Ovary (tissue), 3 donors: ENCODE data around the gene BABAM2.

ENCODE experiments used
- POLR2A ChIP-seq: fragments of 450-650 bp; IDR thresholded peaks from one replicate; pipeline ENCODE4 v1.6.1; 2017; ENCODE audit warnings: antibody characterized with exemption, mild to moderate bottlenecking, moderate library complexity
- TF ChIP-seq, protein P1 (sequence below), 3 donors: fragments of 450-650 bp in 2 of 3; fragments of 200-600 bp in 1 of 3; IDR thresholded peaks; one replicate each; pipeline versions ENCODE4 v1.5.1 to v1.8.0; 2016 to 2022; ENCODE audit warnings: antibody characterized with exemption in 3 of 3, mild to moderate bottlenecking in 1 of 3
- donor health status: DM: no; HTN: no; CAD: no.

DNA sequence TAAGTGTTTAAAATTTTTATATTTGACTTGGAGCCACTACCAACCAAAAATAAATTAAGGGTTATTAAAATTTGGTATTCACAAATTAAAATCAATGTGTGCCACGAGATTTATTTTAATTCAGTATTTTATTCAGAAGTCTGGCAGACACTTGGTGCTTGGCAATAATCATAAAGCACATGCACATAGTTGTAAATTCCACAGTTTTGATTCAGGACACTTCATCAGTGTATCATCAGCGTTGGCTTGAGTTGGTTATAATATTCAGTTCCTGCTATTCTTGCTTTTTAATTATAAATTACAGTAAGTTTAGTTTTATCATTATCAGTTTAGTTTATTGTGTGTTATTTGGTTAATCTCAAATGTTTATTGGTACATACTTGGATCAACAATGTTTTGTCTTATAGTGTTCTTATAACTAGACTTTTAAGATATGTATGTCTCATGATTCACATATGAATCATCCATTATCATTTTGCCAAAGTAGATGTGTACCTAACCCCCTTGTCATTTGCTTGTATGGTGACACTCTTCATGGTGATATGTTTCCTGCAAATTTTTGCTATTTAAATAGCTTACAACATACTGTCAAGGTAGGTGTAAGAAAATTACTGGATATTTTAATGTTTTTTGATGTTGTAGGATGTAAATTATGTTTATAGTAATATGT is 237.9 kb downstream of the BABAM2 start:
- no peak for TF ChIP-seq POLR2A
- TF ChIP-seq, protein P1, sequence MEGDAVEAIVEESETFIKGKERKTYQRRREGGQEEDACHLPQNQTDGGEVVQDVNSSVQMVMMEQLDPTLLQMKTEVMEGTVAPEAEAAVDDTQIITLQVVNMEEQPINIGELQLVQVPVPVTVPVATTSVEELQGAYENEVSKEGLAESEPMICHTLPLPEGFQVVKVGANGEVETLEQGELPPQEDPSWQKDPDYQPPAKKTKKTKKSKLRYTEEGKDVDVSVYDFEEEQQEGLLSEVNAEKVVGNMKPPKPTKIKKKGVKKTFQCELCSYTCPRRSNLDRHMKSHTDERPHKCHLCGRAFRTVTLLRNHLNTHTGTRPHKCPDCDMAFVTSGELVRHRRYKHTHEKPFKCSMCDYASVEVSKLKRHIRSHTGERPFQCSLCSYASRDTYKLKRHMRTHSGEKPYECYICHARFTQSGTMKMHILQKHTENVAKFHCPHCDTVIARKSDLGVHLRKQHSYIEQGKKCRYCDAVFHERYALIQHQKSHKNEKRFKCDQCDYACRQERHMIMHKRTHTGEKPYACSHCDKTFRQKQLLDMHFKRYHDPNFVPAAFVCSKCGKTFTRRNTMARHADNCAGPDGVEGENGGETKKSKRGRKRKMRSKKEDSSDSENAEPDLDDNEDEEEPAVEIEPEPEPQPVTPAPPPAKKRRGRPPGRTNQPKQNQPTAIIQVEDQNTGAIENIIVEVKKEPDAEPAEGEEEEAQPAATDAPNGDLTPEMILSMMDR (IDR thresholded peaks at IDR 0.05), result no peak
